Activated CD4-positive, alpha-beta T cell treated with anti-CD3 and anti-CD28 coated beads for 24 hours (primary cell): ENCODE measurements around the gene SLC7A4.

Experiments used
- DNase-seq, 2 donors: peaks; one replicate each; pipeline ENCODE4 v3.0.0-alpha.2; 2020; ENCODE audit warnings: low read depth in 2 of 2

SLC7A4 gene

DNA sequence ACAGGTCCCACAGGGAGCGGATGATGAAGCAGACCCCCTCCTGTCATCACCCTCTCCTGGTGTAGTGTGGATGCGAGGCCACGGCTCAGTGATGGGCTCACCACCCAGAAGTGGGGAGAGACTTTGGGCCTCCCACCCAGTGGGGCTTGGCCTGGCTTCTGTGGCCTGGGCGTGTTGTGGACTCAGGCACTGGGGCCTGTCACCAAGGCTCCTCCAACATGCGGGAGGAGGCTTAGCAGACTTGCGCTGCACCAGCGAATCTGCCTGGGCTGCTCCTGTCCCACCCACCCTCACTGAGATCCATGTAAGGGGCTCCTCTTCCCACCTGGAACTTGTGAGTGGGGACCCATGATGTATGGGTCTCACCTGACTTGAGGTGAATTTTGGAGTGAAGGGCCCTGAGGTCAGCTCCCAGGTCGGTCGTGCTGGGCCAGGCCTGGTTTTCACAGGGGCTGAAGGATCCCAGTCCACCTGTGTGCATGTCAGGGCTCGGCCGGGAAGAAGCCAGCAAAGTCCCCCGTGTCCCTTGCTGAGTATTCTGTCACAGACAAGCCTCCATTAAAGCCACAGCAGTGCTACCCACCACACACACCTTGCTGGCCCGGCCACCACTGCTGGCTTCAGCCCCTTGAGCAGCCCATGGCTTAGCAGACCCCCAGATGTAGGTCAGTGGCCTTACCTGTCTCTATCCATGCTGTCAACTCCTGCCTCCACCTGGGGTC, 34.7 kb downstream of the SLC7A4 start:
- no peak for DNase-seq

DNA sequence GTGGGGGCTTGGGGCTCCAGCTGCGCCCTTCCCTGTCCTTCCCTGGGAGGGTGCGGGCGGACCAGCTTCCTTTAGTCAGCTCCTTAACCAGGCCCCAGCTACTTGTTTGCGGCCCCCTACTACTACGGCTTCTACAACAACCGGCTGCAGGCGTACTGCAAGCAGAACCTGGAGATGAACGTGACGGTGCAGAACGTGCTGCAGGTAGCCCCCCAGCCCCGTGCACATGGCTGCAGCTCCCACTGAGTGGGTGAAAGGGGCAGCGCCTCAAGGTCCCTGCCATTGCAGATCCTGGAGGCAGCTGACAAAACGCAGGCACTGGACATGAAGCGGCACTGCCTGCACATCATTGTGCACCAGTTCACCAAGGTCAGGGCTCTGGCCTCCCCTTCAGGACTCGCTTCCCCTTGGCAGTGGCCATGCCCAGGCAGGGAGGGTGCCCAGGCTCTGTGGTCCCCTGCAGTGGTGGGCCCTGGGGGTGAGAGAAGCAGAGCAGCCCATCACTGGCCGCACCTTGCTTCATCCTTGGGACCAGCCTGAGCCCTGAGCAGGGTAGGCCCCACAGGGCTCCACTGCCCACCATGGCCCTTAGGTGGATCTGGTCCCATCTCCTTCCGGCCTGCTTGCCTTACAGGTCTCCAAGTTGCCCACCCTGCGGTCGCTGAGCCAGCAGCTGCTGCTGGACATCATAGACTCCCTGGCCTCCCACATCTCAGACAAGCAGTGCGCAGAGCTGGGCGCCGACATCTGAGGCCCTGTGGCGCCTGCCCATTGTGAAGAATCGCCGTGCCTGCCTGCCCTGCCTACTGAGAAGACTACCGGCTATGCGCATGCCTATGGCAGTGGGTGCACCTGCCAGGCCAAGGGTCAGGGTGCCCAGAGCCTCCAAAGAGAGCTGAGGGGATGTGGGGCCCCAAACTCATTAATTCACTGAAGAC, 35.5 kb downstream of the SLC7A4 start:
- no peak for DNase-seq

DNA sequence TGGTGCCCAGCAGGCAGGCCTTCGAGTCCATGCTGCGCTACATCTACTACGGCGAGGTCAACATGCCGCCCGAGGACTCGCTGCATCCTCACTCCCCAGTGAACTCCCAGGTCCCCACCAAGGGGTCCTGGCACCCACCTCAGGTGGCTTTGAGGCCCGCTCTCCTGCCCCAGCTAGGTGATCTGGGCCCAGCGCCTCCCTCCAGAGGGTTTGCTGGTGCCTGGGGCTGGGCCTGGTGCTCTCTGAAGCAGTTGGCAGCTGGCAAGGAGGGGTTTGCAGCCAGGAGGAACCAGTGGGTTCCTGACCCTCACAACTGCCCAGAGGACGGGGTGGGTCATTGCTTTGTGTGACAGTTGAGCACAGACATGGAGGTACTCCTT, 36.3 kb downstream of the SLC7A4 start:
- no peak for DNase-seq

DNA sequence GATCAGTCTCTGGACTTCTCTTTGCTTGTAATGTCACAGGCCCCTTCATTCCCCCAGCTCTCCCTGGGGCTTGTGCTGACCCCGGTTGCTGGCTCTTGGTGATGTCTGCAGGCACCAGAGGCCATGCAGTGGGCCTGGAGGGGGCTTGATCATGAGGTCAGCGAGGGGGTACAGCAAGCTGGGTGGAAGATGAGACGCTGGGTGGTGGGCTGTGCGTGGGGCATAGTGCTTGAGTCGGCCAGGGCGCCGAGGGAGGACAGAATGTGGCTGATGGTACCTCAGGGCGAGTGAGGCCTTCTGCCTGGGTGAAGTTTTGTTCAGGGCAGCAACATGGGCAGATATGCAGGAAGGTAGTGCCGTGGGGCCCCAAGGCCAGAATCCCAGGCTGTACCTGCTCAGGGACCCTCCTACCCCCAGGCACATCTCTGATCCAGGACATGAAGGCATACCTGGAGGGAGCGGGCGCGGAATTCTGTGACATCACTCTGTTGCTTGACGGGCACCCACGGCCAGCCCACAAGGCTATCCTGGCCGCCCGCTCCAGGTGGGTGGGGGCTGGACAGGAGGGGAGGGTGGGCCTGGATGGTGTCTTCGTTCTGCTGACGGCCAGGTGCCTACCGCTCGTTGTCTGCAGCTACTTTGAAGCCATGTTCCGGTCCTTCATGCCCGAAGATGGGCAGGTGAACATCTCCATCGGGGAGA, 36.9 kb downstream of the SLC7A4 start:
- DNase-seq, result no peak

DNA sequence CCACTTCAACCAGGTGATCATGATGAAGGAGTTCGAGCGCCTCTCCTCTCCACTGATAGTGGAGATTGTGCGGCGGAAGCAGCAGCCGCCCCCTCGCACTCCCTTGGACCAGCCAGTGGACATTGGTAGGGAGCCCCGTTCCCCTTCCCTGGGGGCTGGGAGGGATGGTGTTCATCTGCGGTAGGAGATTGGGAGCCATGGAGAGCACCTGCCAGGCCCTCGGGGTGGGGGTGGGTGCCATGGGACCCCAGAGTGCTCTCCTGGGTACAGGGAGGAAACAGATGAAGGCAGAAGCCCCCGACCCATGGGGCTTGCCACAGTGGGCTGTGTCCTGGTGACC, 37.5 kb downstream of the SLC7A4 start:
- no peak for DNase-seq

DNA sequence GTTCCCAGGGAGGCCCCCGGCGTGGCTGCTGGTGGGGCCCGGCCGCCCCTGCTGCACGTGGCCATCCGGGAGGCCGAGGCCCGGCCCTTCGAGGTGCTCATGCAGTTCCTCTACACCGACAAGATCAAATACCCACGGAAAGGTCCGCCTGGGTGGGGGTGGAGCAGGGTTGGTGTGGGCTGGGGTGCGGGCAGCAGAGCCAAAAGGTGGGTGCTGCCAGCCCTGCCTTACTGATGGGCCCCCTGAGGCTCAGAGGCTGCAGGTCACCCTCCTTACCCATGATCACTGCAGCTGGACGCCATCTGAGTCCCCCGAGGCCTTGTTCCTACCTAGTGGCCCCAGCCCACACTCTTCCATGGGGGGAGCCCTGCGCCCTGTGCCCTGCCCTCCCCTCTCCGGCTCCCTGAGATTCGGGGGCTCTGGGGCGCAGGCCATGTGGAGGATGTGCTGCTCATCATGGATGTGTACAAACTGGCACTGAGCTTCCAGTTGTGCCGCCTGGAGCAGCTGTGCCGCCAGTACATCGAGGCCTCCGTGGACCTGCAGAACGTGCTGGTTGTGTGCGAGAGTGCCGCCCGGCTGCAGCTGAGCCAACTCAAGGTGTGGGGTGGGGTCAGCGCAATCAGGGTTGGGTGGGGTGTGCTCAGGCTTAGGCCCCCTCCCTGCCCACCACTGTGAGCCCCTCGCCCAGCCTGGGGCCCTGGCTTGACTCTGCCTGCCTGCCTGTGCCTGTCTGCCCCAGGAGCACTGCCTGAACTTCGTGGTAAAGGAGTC, 38.0 kb downstream of the SLC7A4 start:
- DNase-seq, result no peak

DNA sequence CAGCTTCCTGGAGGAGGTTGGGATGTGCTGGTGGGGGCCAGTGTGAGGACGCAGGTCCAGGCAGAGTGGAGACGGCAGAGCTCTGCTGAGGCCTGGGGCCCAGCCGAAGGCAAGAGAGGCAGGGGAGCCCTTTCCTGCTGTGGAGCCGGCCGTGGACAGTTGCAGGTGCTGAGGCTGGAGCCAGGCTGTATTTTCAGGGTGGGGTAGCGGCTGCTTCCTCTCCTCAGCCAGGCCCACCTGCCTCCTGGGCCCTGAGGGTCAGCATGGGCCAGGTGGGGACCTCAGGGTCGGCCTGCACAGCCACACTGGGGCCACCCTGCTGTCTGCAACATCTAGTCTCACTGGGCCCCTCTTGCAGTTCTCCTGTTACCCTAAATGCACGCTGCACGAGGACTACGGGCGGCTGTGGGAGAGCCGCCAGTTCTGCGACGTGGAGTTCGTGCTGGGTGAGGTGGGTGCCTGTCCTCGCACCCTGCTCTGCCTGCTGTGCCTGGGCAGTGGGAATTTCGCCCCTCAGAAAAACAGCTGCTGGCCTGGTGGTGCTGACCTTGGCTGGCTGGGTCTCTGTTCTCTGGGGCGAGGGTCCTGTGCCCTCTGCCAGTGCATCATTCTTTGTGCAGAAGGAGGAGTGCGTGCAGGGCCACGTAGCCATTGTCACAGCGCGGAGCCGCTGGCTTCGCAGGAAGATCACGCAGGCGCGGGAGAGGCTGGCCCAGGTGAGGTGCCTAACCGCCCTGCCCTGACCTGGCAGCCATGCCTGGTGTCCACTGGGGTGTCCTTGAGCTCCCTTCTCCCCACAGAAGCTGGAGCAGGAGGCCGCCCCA, 38.8 kb downstream of the SLC7A4 start:
- no peak for DNase-seq

DNA sequence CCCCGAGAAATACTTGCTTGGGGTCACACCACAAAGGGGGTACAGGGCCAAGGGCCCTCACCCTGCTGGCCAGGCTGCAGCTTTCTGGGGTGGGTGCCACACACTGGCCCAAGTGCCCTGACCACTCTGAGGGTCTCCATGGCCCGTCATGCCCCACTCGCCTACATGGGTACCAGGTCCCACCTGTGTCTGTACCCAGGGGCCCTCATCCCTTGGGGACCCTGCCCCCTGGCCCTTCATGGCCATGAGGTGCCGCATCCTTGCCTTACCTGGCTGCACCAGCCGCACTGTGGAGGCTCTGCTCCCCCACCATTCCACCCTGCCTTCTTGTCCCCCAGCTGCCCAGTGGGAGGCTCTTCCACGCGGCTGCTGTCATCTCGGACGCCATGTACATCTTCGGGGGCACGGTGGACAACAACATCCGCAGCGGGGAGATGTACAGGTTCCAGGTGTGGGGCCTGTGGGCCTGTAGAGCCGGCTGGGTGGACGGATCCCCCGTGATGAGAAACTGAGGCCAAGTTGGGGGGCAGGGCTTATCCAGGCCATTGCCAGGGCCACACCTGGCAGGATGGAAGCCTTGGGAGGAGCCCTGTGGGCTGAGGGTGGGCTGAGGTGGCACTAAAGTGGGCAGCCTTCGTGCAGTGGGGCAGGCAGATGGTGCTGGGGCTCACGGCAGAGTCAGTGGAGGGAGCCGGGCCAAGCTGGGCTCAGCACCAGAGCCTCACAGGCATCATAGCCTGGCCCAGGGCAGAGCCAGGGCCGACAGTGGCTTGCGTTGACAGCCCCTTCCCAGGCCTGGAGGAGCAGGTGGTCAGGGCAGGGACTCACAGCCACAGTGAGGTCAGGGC, 39.7 kb downstream of the SLC7A4 start:
- DNase-seq, result no peak

DNA sequence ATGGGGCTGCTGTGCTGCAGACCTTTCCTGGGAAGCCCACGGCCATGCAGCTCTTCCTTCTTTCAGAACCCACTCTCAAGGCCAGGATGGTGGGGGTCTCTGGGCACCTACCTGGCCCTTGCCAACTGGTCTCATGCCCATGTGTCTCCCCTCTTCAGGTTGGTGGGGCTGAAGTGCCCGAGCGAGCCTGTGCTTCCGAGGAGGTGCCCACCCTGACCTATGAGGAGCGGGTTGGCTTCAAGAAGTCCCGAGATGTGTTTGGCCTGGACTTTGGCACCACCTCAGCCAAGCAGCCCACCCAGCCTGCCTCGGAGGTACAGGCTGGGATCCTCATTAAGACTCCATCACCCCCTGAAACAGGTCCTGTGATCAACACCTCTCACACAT, 40.3 kb downstream of the SLC7A4 start:
- no peak for DNase-seq

DNA sequence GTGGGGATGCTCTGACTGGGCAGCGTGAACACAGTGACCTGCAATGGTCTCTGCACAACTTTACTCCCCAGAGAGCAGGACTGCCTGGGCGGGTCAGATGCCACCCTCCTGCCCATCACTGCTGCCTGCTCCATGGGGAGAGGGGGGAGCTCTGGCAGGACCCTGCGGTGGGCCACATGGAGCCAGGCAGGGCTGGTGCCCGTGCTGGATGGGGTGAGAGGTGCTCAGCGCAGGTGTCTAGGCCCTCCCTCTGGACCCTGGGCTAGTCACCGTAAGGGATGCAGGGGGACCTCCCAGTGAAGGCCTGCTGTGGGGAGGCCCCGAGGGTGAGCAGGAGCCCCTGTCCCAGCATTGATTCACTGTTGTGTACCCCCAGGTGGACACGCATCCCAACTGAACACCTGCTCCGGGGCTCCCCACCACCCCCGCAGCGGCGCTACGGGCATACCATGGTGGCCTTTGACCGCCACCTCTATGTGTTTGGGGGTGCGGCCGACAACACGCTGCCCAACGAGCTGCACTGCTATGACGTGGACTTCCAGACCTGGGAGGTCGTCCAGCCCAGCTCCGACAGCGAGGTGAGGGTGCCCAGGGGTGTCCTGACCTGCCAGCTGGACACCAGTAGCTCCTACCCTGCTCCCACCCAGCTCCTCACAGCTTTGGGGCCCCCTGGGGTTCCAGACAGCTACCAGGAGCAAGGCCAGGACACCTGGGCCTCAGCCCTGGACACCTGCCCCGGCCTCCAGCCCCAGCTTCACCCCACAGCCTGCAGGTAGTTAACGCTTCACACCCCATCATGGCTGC, 40.9 kb downstream of the SLC7A4 start:
- no peak for DNase-seq

DNA sequence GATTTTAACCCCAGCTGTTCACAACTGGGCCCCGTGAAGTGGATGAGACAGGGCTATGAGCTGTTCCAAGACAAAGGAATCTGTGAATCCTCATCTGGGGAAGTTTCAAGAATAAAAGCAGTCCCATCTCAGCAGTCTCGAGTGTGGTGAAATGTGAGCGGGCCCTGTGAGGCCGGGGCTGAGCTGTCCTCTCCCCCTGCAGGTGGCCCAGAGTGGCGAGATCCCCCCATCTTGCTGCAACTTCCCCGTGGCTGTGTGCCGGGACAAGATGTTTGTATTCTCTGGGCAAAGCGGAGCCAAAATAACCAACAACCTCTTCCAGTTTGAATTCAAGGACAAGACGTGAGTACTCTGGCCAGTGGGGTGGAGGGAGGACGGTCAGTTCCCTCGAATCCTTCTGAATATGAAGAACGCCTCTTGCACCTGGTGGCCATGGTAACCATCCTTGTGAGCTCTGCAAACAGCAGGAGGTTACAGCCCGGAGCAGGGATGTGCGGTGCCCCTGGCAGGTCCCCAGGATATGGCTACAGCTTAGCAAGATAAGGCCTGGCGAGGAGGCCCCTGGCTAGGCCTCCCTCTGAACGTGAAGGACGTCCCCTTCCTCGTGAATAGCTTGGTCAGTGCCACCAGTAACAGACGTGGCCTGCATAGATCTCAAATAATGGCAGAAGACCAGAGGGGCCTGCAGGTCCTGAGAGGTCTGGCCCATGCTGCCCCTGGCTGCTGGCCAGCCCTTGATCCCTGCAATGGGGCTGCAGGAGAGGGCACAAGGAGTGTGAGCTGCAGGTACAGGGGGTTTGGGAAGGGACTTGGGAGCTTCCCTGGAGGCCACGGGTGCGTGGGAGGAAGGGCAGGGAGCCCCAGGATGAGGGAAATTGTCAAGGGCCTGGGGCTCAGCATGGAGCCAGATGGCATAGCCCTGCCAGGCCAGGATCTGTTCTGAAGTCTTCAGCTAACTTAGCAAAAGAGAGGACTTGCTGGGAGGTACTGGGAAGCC, 41.9 kb downstream of the SLC7A4 start:
- DNase-seq, result no peak

DNA sequence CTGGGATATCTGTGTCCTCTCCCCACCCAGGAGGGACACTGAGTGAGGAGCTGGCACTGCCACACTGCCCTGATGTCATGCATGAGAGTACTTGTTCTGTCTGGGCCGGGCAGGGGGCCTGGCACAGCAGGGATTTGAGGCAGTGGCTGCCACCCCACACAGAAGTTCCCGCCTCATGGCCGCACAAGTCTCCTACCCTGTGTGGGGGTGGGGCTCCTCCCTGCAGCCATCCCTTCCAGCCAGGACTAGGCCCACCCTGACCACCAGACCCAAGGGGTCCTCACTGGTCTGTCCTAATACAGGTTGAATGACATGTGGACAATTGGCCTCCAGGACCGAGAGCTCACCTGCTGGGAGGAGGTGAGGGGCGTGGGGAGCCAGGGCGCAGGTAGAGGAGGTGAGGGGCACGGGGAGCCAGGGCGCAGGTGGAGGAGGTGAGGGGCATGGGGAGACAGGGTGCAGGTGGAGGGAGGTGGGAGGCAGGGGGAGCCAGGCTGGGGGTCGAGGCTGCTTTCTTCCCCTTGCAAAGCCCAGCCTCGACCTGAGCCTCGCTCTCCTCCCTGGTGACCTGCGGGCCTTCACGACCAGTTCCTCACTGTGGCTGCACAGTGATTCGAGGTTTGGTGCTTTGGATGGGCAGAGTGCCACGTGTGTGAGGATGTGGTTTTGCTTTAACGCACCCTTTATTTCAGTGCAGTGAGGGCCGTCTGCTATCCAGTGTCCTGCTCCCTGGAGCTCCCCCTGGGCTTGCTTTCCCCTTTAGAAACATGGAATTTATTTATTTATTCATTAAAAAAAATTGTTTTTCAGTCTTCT, 42.8 kb downstream of the SLC7A4 start:
- no peak for DNase-seq

DNA sequence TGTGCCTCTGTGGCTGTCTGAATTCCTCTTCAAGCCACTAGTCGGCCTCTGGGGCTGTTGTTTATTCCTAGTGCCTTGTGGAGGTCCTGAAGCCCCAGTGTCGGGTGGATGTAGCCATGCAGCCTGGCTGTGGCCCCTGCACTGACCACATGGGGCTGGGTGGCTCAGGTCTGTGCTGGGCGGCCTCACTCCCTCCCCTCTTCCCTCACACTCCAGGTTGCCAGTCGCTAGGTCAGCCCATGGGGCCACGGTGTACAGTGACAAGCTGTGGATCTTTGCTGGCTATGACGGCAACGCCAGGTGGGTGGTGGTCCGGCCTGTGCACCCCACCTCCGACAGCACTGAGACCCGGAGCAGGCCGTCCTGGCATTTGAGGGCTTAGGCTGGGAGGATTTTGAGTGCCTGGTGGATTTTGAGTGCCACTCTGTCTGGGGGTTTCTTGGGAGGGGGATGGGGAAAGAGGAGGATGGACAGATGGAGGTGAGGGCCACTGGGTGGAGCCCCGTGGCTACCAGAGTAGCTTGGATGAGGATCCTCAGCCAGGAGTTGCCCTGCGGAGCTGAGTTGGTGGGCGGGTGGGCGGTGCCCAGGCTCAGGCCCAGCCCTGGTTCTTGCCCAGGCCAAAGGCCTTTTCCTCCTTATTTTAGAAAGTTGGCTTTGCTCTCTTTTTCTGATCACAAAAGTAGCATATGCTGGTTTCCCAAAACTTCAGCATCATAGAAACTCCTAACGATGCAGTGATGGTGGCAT, 43.6 kb downstream of the SLC7A4 start:
- DNase-seq, result no peak

DNA sequence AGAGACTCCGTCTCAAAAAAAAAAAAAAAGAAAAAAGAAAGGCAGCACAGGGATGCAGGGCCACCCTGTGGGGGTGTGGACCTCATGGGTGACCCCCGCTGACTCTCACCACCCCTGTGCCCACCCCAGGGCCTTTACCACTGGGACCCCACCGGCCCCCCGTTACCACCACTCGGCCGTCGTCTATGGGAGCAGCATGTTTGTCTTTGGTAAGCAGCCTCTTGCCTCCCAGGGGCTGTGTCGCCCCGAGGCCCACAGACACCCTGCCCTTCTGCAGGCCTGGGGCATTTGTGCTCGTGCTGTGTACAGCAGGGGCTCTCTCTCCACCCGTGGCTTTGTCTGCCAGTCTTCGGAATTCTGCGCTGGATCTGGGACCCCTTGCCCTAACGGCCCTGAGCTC, 45.0 kb downstream of the SLC7A4 start:
- DNase-seq, result no peak

DNA sequence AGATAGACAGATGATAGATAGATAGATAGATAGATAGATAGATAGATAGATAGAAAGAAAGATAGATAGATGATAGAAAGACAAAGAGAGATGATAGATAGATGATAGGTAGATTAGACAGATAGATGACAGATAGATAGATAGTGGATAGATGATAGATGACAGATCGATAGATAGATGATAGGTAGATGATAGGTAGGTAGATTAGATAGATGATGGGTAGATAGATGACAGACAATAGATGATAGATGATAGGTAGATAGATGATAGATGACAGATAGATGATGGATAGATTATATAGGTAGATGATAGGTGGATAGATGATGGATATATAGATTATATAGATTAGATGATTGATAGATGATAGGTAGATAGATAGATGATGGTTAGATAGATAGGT, 46.0 kb downstream of the SLC7A4 start:
- DNase-seq, result no peak

DNA sequence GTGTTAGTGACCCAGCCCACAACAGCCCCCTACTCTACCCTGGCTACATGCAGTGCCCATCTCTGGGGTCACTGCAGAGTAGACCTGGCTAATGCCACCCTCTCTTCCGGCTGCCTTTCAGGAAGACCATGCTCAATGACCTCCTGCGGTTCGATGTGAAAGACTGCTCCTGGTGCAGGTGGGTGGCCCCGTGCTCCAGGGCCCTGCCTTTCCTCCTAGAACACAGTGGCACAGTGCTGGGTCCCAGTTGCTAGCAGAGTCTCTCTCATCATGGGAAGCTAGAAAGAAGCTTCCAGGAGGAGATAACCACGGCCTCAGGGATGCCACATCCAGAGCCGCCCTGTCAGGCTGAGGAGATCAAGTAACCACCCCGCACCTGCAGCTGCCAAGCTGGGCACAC, 46.6 kb downstream of the SLC7A4 start:
- no peak for DNase-seq
